GM12878 (cell line): ENCODE data around the gene SERPINB13. TPM values are rescaled to one million over a fixed set of nuclear protein-coding genes. Genes with fewer than 3 reads are reported as not detected.

Source experiments
- ATF3 ChIP-seq: IDR thresholded peaks from 2 replicates; pipeline ENCODE4 v1.6.1; 2011; ENCODE audit warnings: low read depth, mild to moderate bottlenecking, low read length, moderate library complexity, borderline replicate concordance; ENCODE audit errors: extremely low read depth
- BCL11A ChIP-seq: IDR thresholded peaks from 2 replicates; pipeline ENCODE4 v1.6.1; 2011; ENCODE audit warnings: low read depth, low read length
- DPF2 ChIP-seq: fragments of 450-650 bp; IDR thresholded peaks from 2 replicates; pipeline ENCODE4 v1.6.1; 2017; ENCODE audit warnings: mild to moderate bottlenecking
- EED ChIP-seq: sonication (generic); IDR thresholded peaks from 2 replicates; pipeline ENCODE4 v1.6.1; 2016; ENCODE audit warnings: antibody characterized with exemption, low read depth
- IKZF1 ChIP-seq: fragments of 450-650 bp; conservative IDR thresholded peaks from 2 replicates; pipeline ENCODE4 v1.6.1; 2017; ENCODE audit warnings: antibody characterized with exemption, mild to moderate bottlenecking
- MEF2B ChIP-seq: fragments of 450-650 bp; IDR thresholded peaks from 2 replicates; pipeline ENCODE4 v1.6.1; 2018; ENCODE audit warnings: mild to moderate bottlenecking, moderate library complexity; ENCODE audit not compliant: partially characterized antibody, poor library complexity, severe bottlenecking
- NFYA ChIP-seq: IDR thresholded peaks from 2 replicates; pipeline ENCODE4 v1.6.1; 2011; ENCODE audit warnings: low read depth, mild to moderate bottlenecking, low read length, improper control_type of control experiment, borderline replicate concordance
- NR2F1 ChIP-seq: fragments of 450-650 bp; conservative IDR thresholded peaks from 2 replicates; pipeline ENCODE4 v1.6.1; 2017; ENCODE audit warnings: mild to moderate bottlenecking
- POLR2AphosphoS5 ChIP-seq: IDR thresholded peaks from 2 replicates; pipeline ENCODE4 v1.6.1; 2011; ENCODE audit warnings: mild to moderate bottlenecking, low read length, inconsistent platforms
- POU2F2 ChIP-seq: IDR thresholded peaks from 3 replicates; pipeline ENCODE4 v1.6.1; 2011; ENCODE audit warnings: low read depth, mild to moderate bottlenecking, low read length, borderline replicate concordance
- RELB ChIP-seq: fragments of 450-650 bp; IDR thresholded peaks from 2 replicates; pipeline ENCODE4 v1.6.1; 2017; ENCODE audit warnings: low read depth, mild to moderate bottlenecking, moderate library complexity
- SIX5 ChIP-seq: IDR thresholded peaks from 2 replicates; pipeline ENCODE4 v1.6.1; 2011; ENCODE audit warnings: mild to moderate bottlenecking, low read depth, low read length, moderate library complexity; ENCODE audit not compliant: severe bottlenecking
- SMAD5 ChIP-seq: IDR thresholded peaks from 2 replicates; pipeline ENCODE4 v1.6.1; 2016; ENCODE audit warnings: antibody characterized with exemption, low read depth
- SPI1 ChIP-seq: IDR thresholded peaks from 2 replicates; pipeline ENCODE4 v1.6.1; 2011; ENCODE audit warnings: low read depth, mild to moderate bottlenecking, low read length, moderate library complexity, borderline replicate concordance; ENCODE audit not compliant: insufficient read depth
- YY1 ChIP-seq: IDR thresholded peaks from 2 replicates; pipeline ENCODE4 v1.6.1; 2011; ENCODE audit warnings: low read depth, mild to moderate bottlenecking, low read length
- ZBED1 ChIP-seq: IDR thresholded peaks from 2 replicates; pipeline ENCODE4 v1.6.1; 2016; ENCODE audit warnings: borderline replicate concordance
- ZBTB33 ChIP-seq: fragments of 450-650 bp; IDR thresholded peaks from 2 replicates; pipeline ENCODE4 v1.6.1; 2017; ENCODE audit warnings: mild to moderate bottlenecking
- ZNF24 ChIP-seq: fragments of 450-650 bp; IDR thresholded peaks from 2 replicates; pipeline ENCODE4 v1.6.1; 2017; ENCODE audit warnings: antibody characterized with exemption, mild to moderate bottlenecking
- ZNF384 ChIP-seq: IDR thresholded peaks from 2 replicates; pipeline ENCODE4 v1.6.1; 2012; ENCODE audit warnings: low read depth, mild to moderate bottlenecking, low read length, improper control_type of control experiment, borderline replicate concordance
- ZNF622 ChIP-seq: fragments of 450-650 bp; IDR thresholded peaks from 2 replicates; pipeline ENCODE4 v1.6.1; 2017; ENCODE audit warnings: mild to moderate bottlenecking, inconsistent platforms
- polyA plus RNA-seq, 11 experiments: library from polyadenylated mRNA; depleted of rRNA in 4 of 11; unstranded in 6 of 11; stranded (reverse) in 5 of 11; fragments of >200 nt; fragmentation: Nextera tagmentation in 4 of 11; fragmentation: Illumina TruSeq in 1 of 11; extraction: Ambion mirVana in 4 of 11; extraction: Trizol in 1 of 11; gene quantifications; 1 replicate in 1 of 11; 2 replicates in 10 of 11; pipeline versions ENCODE4 v1.2.1 to v1.2.3, GENCODE V29; 2011 to 2016; ENCODE audit warnings: inconsistent platforms in 2 of 11, missing spikeins in 2 of 11, low read depth in 1 of 11
- total RNA-seq, 4 experiments: library from RNA; depleted of rRNA in 3 of 4; stranded (reverse); fragments of >200 nt in 3 of 4; fragmentation: Illumina TruSeq in 1 of 4; extraction: Trizol in 1 of 4; gene quantifications; 2 replicates each; pipeline versions ENCODE4 v1.2.1 to v1.2.3, GENCODE V29; 2013 to 2021

SERPINB13 gene
- total and polyA plus RNA-seq, 10 of the 15 experiments (the other 5 are each of a cell fraction or from before 2014, with no cell fraction given), result not detected

- TF ChIP-seq ZBTB33 (no peak), ZNF384 (no peak), ZNF622 (no peak), RELB (peak; percentile 34; the same call in 1 of the 2 replicates), ZNF24 (no peak), BCL11A (0 out of 2 replicates have a peak, but pooled peaks have one; percentile 18), SPI1 (peak; percentile 86), SIX5 (no peak), NR2F1 (0 out of 2 replicates have a peak, but pooled peaks have one; percentile 23), EED (peak; percentile 70; the same call in 1 of the 2 replicates), POLR2AphosphoS5 (no peak), IKZF1 (peak; percentile 70), DPF2 (0 out of 2 replicates have a peak, but pooled peaks have one; percentile 24), MEF2B (peak; percentile 64), NFYA (no peak), ZBED1 (no peak), SMAD5 (no peak), POU2F2 (peak; percentile 89; the same call in 2 of the 3 replicates), YY1 (no peak), ATF3 (no peak)
Measured at GRCh38 chr18:63562284-63562683, 24.9 kb upstream of the SERPINB13 start (continued).
